OCI-LY3 (cell line): ENCODE data around the gene CCS.

ENCODE experiments used
- EZH2phosphoT487 ChIP-seq: fragments of 200-600 bp; shearing (Covaris generic); IDR thresholded peaks from 2 replicates; pipeline ENCODE4 v1.6.1; 2018; ENCODE audit warnings: antibody characterized with exemption, mixed run types, low read depth
- TF ChIP-seq, protein P1 (sequence below): fragments of 200-600, 300-600 bp; sonication (generic); IDR thresholded peaks from 2 replicates; pipeline ENCODE4 v1.5.1; 2014; ENCODE audit warnings: antibody characterized with exemption, low read length, low read depth

DNA sequence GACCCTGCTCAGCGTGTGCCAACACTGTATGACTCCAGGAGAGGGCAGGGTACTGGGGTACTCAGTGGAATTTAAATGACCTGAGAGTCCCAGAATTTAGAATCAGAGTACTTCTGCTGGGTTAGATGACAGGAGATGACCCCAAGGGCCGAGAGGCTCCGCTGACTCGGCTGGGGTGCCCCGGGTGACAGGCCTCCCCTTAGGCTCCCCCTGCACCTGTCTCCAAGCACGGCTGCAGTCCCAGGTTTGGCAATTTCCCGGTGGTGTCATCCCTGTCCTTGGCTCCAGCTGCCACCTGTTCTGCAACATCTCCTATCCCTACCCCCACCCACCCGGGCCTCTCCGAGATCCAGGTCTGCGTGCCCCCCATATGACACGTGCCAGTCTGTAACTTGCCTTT is 44.9 kb upstream of the CCS start:
- no peak for TF ChIP-seq EZH2phosphoT487
- TF ChIP-seq, protein P1, sequence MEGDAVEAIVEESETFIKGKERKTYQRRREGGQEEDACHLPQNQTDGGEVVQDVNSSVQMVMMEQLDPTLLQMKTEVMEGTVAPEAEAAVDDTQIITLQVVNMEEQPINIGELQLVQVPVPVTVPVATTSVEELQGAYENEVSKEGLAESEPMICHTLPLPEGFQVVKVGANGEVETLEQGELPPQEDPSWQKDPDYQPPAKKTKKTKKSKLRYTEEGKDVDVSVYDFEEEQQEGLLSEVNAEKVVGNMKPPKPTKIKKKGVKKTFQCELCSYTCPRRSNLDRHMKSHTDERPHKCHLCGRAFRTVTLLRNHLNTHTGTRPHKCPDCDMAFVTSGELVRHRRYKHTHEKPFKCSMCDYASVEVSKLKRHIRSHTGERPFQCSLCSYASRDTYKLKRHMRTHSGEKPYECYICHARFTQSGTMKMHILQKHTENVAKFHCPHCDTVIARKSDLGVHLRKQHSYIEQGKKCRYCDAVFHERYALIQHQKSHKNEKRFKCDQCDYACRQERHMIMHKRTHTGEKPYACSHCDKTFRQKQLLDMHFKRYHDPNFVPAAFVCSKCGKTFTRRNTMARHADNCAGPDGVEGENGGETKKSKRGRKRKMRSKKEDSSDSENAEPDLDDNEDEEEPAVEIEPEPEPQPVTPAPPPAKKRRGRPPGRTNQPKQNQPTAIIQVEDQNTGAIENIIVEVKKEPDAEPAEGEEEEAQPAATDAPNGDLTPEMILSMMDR = no peak
